HG03108 (cell line): Measurements from ENCODE around the gene FGFR1OP2.

Experiments
- ATAC-seq: cut with Tn5 transposase; IDR thresholded peaks from one replicate; pipeline ENCODE4 v1.9.1; 2021; ENCODE audit warnings: moderate library complexity; ENCODE audit not compliant: unreplicated experiment

Gene FGFR1OP2

GRCh38 chr12:27001663-27002062 lies 63.4 kb downstream of the FGFR1OP2 start:
- ATAC-seq, result no peak

- ATAC-seq, result no peak
Measured at GRCh38 chr12:27002141-27002540, 63.9 kb downstream of the FGFR1OP2 start.

GRCh38 chr12:27003421-27004381 lies 65.4 kb downstream of the FGFR1OP2 start:
- ATAC-seq, result no peak

GRCh38 chr12:27005495-27005894 lies 67.2 kb downstream of the FGFR1OP2 start:
- ATAC-seq, result no peak

GRCh38 chr12:27006797-27007467 lies 68.7 kb downstream of the FGFR1OP2 start:
- ATAC-seq, result no peak

GRCh38 chr12:27008081-27008480 lies 69.8 kb downstream of the FGFR1OP2 start:
- ATAC-seq, result no peak

GRCh38 chr12:27009881-27010301 lies 71.6 kb downstream of the FGFR1OP2 start:
- ATAC-seq, result no peak

- ATAC-seq, result no peak
Measured at GRCh38 chr12:27012239-27012981, 74.1 kb downstream of the FGFR1OP2 start.

GRCh38 chr12:27012982-27013255 lies 74.6 kb downstream of the FGFR1OP2 start:
- no peak for ATAC-seq

- no peak for ATAC-seq
Measured at GRCh38 chr12:27013611-27014084, 75.4 kb downstream of the FGFR1OP2 start.

- ATAC-seq, result peak; percentile 91
Measured at GRCh38 chr12:27014085-27014858, 76.0 kb downstream of the FGFR1OP2 start, which contains the start of gene TM7SF3. Gene TM7SF3 (minus strand): TSS chr12:27014384. CDS start chr12:27014168, 216 bp downstream.

GRCh38 chr12:27014859-27015729 lies 76.8 kb downstream of the FGFR1OP2 start:
- ATAC-seq, result peak; percentile 35

- no peak for ATAC-seq
Measured at GRCh38 chr12:27015730-27016076, 77.4 kb downstream of the FGFR1OP2 start.
